ENCODE measurements around the gene TMEM235. TPM values are rescaled to one million over a fixed set of nuclear protein-coding genes. Genes with fewer than 3 reads are reported as not detected.
A peak's percentile ranks its signal among the peaks of the same experiment; 100 is the strongest.

Gene TMEM235
- total and polyA plus RNA-seq, 2 donors (not counting 3 experiments of a cell fraction or from before 2014, with no cell fraction given) = 0.04 to 0.38 TPM

DNA sequence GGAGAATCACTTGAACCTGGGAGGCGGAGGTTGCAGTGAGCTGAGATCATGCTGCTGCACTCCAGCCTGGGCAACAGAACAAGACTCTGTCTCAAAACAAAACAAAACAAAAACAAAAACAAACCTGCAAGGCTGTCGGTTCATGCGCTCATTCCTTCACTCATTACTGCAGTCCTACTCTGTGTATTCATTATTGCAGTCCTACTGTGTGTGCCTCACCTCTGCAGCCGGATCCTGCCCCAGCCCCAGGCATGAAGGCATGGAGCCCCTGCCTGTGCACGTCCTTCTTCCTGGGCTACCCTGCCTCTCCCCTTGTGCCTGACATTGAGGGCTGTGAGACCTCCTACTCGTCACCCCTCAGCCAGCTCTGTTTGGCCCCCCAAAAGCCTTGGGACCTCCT is 57.6 kb downstream of the TMEM235 start:
- no peak overlapping the region for H2AFZ ChIP-seq (ENCODE audit: low read depth, low read length)
- intact Hi-C loops (cut with micrococcal nuclease) = loop anchor here (1.0 kb wide), 2 partner anchors 71 to 133 kb away; partner anchors contain the start of gene SOCS3
- no peak overlapping the region for H3K27ac ChIP-seq (ENCODE audit: insufficient read depth, low read depth, low read length)
- H3K9ac ChIP-seq (replicated peaks; ENCODE audit: extremely low read depth, insufficient read depth, low read length) = no peak overlapping the region
- H3K4me3 ChIP-seq (replicated peaks in 1 of 3; ENCODE audit: insufficient read depth in 1 of 3, low read depth in 1 of 3, low read length in 3 of 3) = no peak overlapping the region
- no TSS peak for BruUV-seq (replicated peaks)
- dilution Hi-C loops (cut with MboI; ENCODE audit: extremely low pct_ligation_motif_present, low sequenced_read_pairs) = no loop called here
- H3K9me3 ChIP-seq (replicated peaks; ENCODE audit: control insufficient read depth, insufficient read depth, low read length) = no peaks in the 10 kb centered on the region
- no peaks in the 10 kb centered on the region for H3K27me3 ChIP-seq (ENCODE audit: control insufficient read depth in 2 of 2, insufficient read depth in 2 of 2, low read length in 2 of 2)
- ChIA-PET POLR2A (no interaction called here), CTCF (interaction anchor here (0.6 to 3.2 kb wide), 17 partner anchors 9 to 275 kb away, joined by 3 to 25 read pairs (median 3); no protein-coding TSS in a partner anchor)
- H4K20me1 ChIP-seq (replicated peaks; ENCODE audit: control insufficient read depth, extremely low read depth, insufficient read depth, low read length) = no peaks in the 10 kb centered on the region
- H3K79me2 ChIP-seq (ENCODE audit: control insufficient read depth, insufficient read depth, low read length) = no peaks in the 10 kb centered on the region
- TF ChIP-seq POLR2A (IDR thresholded peaks at IDR 0.05; ENCODE audit: low read depth, low read length) = no peak
- no peak for TF ChIP-seq POLR2AphosphoS5 (IDR thresholded peaks at IDR 0.05; ENCODE audit: insufficient read depth, low read depth, low read length)
- no peak for TF ChIP-seq MAX (IDR thresholded peaks at IDR 0.05; ENCODE audit: insufficient read depth, insufficient read length)
- no peak overlapping the region for H3K4me2 ChIP-seq (ENCODE audit: insufficient read depth, low read length)
- FAIRE-seq = no peak
- H3K9me1 ChIP-seq (replicated peaks; ENCODE audit: control insufficient read depth, extremely low read depth, insufficient read depth, low read length) = no peaks in the 10 kb centered on the region
- no peaks in the 10 kb centered on the region for H3K36me3 ChIP-seq (ENCODE audit: control insufficient read depth in 2 of 2, extremely low read depth in 1 of 2, insufficient read depth in 2 of 2, low read length in 2 of 2)
- H3K4me1 ChIP-seq (ENCODE audit: control insufficient read depth, extremely low read depth, insufficient read depth, low read length) = no peaks in the 10 kb centered on the region
- DNase-seq (ENCODE audit: low read depth, low spot score) = no peak

DNA sequence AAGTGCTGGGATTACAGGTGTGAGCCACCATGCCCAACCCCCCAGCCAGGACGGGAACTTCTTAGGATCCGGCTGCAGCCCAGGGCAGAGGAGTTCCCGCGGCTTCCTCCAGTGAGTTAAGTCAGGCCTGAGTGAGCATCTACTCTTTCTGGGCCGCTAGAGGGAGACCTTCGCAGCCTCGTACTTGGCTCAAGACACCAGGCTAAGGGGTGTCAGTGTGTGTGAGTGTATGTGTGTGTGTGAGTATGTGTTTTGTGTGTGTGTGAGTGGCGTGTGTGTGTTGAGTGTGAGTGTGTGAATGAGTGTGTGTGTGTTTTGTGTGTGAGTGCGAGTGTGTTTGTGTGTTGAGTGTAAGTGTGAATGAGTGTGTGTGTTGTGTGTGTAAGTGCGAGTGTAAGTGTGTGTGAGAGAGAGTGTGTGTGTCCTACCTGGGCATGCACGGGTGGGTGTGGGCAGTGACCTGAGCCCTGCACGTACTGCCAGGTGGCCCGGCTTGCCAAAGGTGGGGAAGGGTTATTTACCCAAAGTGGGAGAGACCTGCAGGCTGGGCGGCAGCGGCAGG is 58.5 kb downstream of the TMEM235 start:
- Histone ChIP-seq H3K27ac (ENCODE audit: insufficient read depth, low read depth, low read length) (no peak overlapping the region), H3K4me2 (ENCODE audit: insufficient read depth, low read length) (no peak overlapping the region), H3K9me1 (replicated peaks; ENCODE audit: control insufficient read depth, extremely low read depth, insufficient read depth, low read length) (no peaks in the 10 kb centered on the region), H3K36me3 (ENCODE audit: control insufficient read depth in 2 of 2, extremely low read depth in 1 of 2, insufficient read depth in 2 of 2, low read length in 2 of 2) (no peaks in the 10 kb centered on the region), H3K4me3 (replicated peaks in 1 of 3; ENCODE audit: insufficient read depth in 1 of 3, low read depth in 1 of 3, low read length in 3 of 3) (no peak overlapping the region), H3K27me3 (ENCODE audit: control insufficient read depth in 2 of 2, insufficient read depth in 2 of 2, low read length in 2 of 2) (no peaks in the 10 kb centered on the region), H2AFZ (ENCODE audit: low read depth, low read length) (no peak overlapping the region), H3K9me3 (replicated peaks; ENCODE audit: control insufficient read depth, insufficient read depth, low read length) (no peaks in the 10 kb centered on the region), H3K79me2 (ENCODE audit: control insufficient read depth, insufficient read depth, low read length) (no peaks in the 10 kb centered on the region), H4K20me1 (replicated peaks; ENCODE audit: control insufficient read depth, extremely low read depth, insufficient read depth, low read length) (no peaks in the 10 kb centered on the region), H3K4me1 (ENCODE audit: control insufficient read depth, extremely low read depth, insufficient read depth, low read length) (no peaks in the 10 kb centered on the region), H3K9ac (replicated peaks; ENCODE audit: extremely low read depth, insufficient read depth, low read length) (no peak overlapping the region)
- intact Hi-C loops (cut with micrococcal nuclease) (loop anchor here (1.0 kb wide), 2 partner anchors 70 to 132 kb away; partner anchors contain the start of gene SOCS3), dilution Hi-C loops (cut with MboI; ENCODE audit: extremely low pct_ligation_motif_present, low sequenced_read_pairs) (no loop called here)
- POLR2A ChIA-PET = no interaction called here
- BruUV-seq (replicated peaks) = no TSS peak
- DNase-seq (ENCODE audit: low read depth, low spot score) (peak; percentile 85), FAIRE-seq (peak; percentile 93)
- CTCF ChIA-PET = interaction anchor here (0.6 to 3.2 kb wide), 14 partner anchors 10 to 132 kb away, joined by 3 to 25 read pairs (median 4); no protein-coding TSS in a partner anchor
- TF ChIP-seq CTCF (IDR thresholded peaks at IDR 0.05; ENCODE audit: extremely low read depth in 1 of 2, insufficient read depth in 1 of 2, low read depth in 1 of 2, low read length in 2 of 2) = peak; percentile 74 to 91
- no peak for TF ChIP-seq JUN (IDR thresholded peaks at IDR 0.05; ENCODE audit: borderline replicate concordance, insufficient read depth, insufficient read length, low read depth)
- TF ChIP-seq EZH2 (IDR thresholded peaks at IDR 0.05; ENCODE audit: borderline replicate concordance, low read depth, low read length, severe bottlenecking) = no peak
- TF ChIP-seq POLR2AphosphoS5 (IDR thresholded peaks at IDR 0.05; ENCODE audit: insufficient read depth, low read depth, low read length) = peak; percentile 32
- TF ChIP-seq GATA2 (IDR thresholded peaks at IDR 0.05; ENCODE audit: insufficient read depth, insufficient read length, low read depth, low read length) = no peak
- TF ChIP-seq POLR2A (IDR thresholded peaks at IDR 0.05; ENCODE audit: low read depth, low read length) = no peak
- no peak for TF ChIP-seq FOS (IDR thresholded peaks at IDR 0.05; ENCODE audit: borderline replicate concordance, insufficient read depth, low read length)
- TF ChIP-seq MAX (IDR thresholded peaks at IDR 0.05; ENCODE audit: insufficient read depth, insufficient read length) = no peak
- TF ChIP-seq MYC (IDR thresholded peaks at IDR 0.05; ENCODE audit: low read depth, low read length) = no peak
